ENCODE data around the gene HOXC6.

DNA sequence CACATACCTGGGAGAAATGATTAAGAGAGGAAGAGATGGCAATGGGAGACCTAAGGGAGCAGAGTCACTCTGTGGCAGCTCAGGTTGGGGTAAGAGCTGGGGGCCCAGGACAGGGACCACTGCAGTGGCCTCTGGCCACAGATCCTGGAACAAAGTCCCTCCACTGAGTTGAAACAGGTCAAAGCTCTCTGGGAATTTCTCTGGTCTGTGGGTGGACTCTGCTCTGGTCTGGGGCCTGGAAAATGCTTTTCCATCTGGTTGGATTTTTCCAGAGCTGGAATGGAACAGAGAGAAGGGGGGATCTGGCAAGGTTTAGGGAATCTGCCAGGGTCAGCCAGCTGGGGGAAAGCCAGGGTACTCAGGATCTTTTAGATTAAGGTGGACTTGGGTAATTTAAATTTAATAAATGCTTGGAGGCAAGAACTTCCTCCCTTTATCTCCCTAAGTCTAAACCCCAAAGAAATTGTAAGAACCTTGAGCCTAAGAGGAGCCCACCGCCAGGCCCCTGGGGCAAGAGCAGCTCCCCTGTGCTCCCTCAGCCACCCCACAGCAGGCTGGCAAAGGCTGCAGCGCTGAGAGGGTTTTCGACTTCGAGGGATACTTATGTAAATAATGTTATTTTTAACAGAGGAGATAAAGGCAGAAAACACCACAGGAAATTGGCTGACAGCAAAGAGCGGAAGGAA is 39.6 kb upstream of the HOXC6 start:
- TF ChIP-seq, protein P1, sequence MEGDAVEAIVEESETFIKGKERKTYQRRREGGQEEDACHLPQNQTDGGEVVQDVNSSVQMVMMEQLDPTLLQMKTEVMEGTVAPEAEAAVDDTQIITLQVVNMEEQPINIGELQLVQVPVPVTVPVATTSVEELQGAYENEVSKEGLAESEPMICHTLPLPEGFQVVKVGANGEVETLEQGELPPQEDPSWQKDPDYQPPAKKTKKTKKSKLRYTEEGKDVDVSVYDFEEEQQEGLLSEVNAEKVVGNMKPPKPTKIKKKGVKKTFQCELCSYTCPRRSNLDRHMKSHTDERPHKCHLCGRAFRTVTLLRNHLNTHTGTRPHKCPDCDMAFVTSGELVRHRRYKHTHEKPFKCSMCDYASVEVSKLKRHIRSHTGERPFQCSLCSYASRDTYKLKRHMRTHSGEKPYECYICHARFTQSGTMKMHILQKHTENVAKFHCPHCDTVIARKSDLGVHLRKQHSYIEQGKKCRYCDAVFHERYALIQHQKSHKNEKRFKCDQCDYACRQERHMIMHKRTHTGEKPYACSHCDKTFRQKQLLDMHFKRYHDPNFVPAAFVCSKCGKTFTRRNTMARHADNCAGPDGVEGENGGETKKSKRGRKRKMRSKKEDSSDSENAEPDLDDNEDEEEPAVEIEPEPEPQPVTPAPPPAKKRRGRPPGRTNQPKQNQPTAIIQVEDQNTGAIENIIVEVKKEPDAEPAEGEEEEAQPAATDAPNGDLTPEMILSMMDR (conservative IDR thresholded peaks at IDR 0.05; ENCODE audit: low read depth, low read length), result no peak
- TF ChIP-seq EZH2phosphoT487 (IDR thresholded peaks at IDR 0.05; ENCODE audit: borderline replicate concordance, low read length), result no peak

Measured in PC-3 (cell line).